Suprapubic skin (tissue), 4 donors: ENCODE data around the gene DCST1.
A peak's percentile ranks its signal among the peaks of the same experiment; 100 is the strongest.

Source experiments
- CTCF ChIP-seq, 2 donors: fragments of 200-600 bp in 1 of 2; fragments of 450-650 bp in 1 of 2; sonication (generic) in 1 of 2; IDR thresholded peaks; one replicate each; pipeline ENCODE4 v1.5.1; 2016 to 2019; ENCODE audit warnings: antibody characterized with exemption in 2 of 2, mild to moderate bottlenecking in 1 of 2, moderate library complexity in 1 of 2
- EP300 ChIP-seq: sonication (generic); formaldehyde crosslinking; IDR thresholded peaks from one replicate; pipeline ENCODE4 v1.6.1; 2017; ENCODE audit warnings: antibody characterized with exemption
- POLR2A ChIP-seq, 2 donors: fragments of 450-650 bp; IDR thresholded peaks; one replicate each; pipeline ENCODE4 v1.6.1; 2017; ENCODE audit warnings: antibody characterized with exemption in 2 of 2, mild to moderate bottlenecking in 2 of 2, moderate library complexity in 2 of 2
- POLR2AphosphoS5 ChIP-seq, 3 donors: sonication (generic); formaldehyde crosslinking; IDR thresholded peaks; one replicate each; pipeline ENCODE4 v1.6.1; 2017; ENCODE audit warnings: antibody characterized with exemption in 3 of 3

GRCh38 chr1:155001675-155002463 lies 31.8 kb upstream of the DCST1 start:
- TF ChIP-seq CTCF (IDR thresholded peaks at IDR 0.05) (peak; percentile 7 to 29), POLR2A (IDR thresholded peaks at IDR 0.05) (no peak), POLR2AphosphoS5 (IDR thresholded peaks at IDR 0.05) (peak in 1 of 3 donors; percentile 21), EP300 (no peak)
